IMR-90 (cell line): ENCODE results near the gene PRDM2. TPM values are rescaled to one million over a fixed set of nuclear protein-coding genes. Genes with fewer than 3 reads are reported as not detected.

ENCODE experiments used
- ATAC-seq: fragments of 200-7000 bp; cut with Tn5 transposase; 2 replicates; pipeline ENCODE4 v1.9.1; 2020; ENCODE audit warnings: low read depth, mild to moderate bottlenecking, moderate library complexity
- BruUV-seq: library from RNA; stranded (reverse); fragments of 400-500 nt; replicated peaks from 2 replicates; lab custom pipeline; 2021; lab: Mats Ljungman, UMichigan
- CTCF ChIA-PET: fragments of 300-600 bp; formaldehyde crosslinking; extraction: SDS; loops from one replicate; lab custom pipeline; 2021; ENCODE audit warnings: antibody characterized with exemption; lab: Yijun Ruan, JAX
- POLR2A ChIA-PET: fragments of 300-600 bp; sonication (Branson Sonifier 250); formaldehyde crosslinking; loops from one replicate; lab custom pipeline; 2022; ENCODE audit warnings: antibody characterized with exemption; ENCODE audit not compliant: unreplicated experiment; lab: Charles Lee
- DNase-seq: peaks from one replicate; pipeline ENCODE4 v3.0.0; 2013
- H2AFZ ChIP-seq: replicated peaks from 2 replicates; pipeline ENCODE3; 2013; ENCODE audit warnings: low read length, mild to moderate bottlenecking; ENCODE audit not compliant: poor library complexity
- H2AK5ac ChIP-seq: 2 replicates; pipeline ENCODE4 v1.6.1; 2013; ENCODE audit warnings: low read depth, low read length, inconsistent platforms
- H2AK9ac ChIP-seq: replicated peaks from 2 replicates; pipeline ENCODE3; 2013; ENCODE audit warnings: mild to moderate bottlenecking, low read depth, low read length, moderate library complexity; ENCODE audit not compliant: poor library complexity
- H2BK120ac ChIP-seq: 2 replicates; pipeline ENCODE4 v1.6.1; 2013; ENCODE audit warnings: low read depth, low read length, inconsistent platforms
- H2BK15ac ChIP-seq: 3 replicates; pipeline ENCODE4 v1.6.1; 2013; ENCODE audit warnings: low read depth, low read length, inconsistent platforms
- H2BK20ac ChIP-seq: 2 replicates; pipeline ENCODE4 v1.6.1; 2013; ENCODE audit warnings: low read depth, mild to moderate bottlenecking, inconsistent platforms, low read length, moderate library complexity
- H2BK5ac ChIP-seq: 2 replicates; pipeline ENCODE4 v1.6.1; 2013; ENCODE audit warnings: mild to moderate bottlenecking, low read depth, low read length, inconsistent platforms; ENCODE audit not compliant: poor library complexity, severe bottlenecking
- H3K14ac ChIP-seq: replicated peaks from 2 replicates; pipeline ENCODE4 v1.6.1; 2013; ENCODE audit warnings: low read depth, low read length, inconsistent platforms
- H3K18ac ChIP-seq: 2 replicates; pipeline ENCODE4 v1.6.1; 2013; ENCODE audit warnings: low read depth, low read length, control low read depth
- H3K23ac ChIP-seq: 2 replicates; pipeline ENCODE4 v1.6.1; 2013; ENCODE audit warnings: low read depth, low read length, inconsistent platforms
- H3K27ac ChIP-seq: 2 replicates; pipeline ENCODE4 v1.5.1; 2013; ENCODE audit warnings: mild to moderate bottlenecking, control low read depth, low read length; ENCODE audit not compliant: insufficient read depth
- H3K27me3 ChIP-seq: 2 replicates; pipeline ENCODE4 v1.6.1; 2013; ENCODE audit warnings: low read length; ENCODE audit not compliant: control insufficient read depth, insufficient read depth
- H3K36me3 ChIP-seq: 2 replicates; pipeline ENCODE4 v1.6.1; 2013; ENCODE audit warnings: low read length, mixed read lengths; ENCODE audit not compliant: control insufficient read depth, insufficient read depth
- H3K4ac ChIP-seq: 2 replicates; pipeline ENCODE4 v1.6.1; 2013; ENCODE audit warnings: low read depth, low read length, inconsistent platforms
- H3K4me1 ChIP-seq: 2 replicates; pipeline ENCODE4 v1.6.1; 2013; ENCODE audit warnings: low read length, mixed read lengths; ENCODE audit not compliant: control insufficient read depth, insufficient read depth
- H3K4me2 ChIP-seq: 2 replicates; pipeline ENCODE4 v1.6.1; 2013; ENCODE audit warnings: low read depth, mild to moderate bottlenecking, control low read depth, low read length, moderate library complexity
- H3K4me3 ChIP-seq: 2 replicates; pipeline ENCODE4 v1.5.1; 2013; ENCODE audit warnings: low read depth, mild to moderate bottlenecking, control low read depth, low read length, moderate library complexity; ENCODE audit not compliant: insufficient read depth
- H3K56ac ChIP-seq: 2 replicates; pipeline ENCODE4 v1.6.1; 2013; ENCODE audit warnings: low read length, inconsistent platforms; ENCODE audit not compliant: insufficient read depth; ENCODE audit errors: extremely low read depth
- H3K79me1 ChIP-seq, 2 experiments: 2 replicates each; pipeline ENCODE4 v1.6.1; 2013; ENCODE audit warnings: low read length in 2 of 2, inconsistent platforms in 1 of 2, low read depth in 1 of 2
- H3K9ac ChIP-seq: 2 replicates; pipeline ENCODE4 v1.6.1; 2013; ENCODE audit warnings: low read depth, low read length, control low read depth
- H3K9me1 ChIP-seq: 2 replicates; pipeline ENCODE4 v1.6.1; 2013; ENCODE audit warnings: low read length, inconsistent platforms; ENCODE audit not compliant: insufficient read depth
- H3K9me3 ChIP-seq: 2 replicates; pipeline ENCODE4 v1.6.1; 2013; ENCODE audit warnings: low read length; ENCODE audit not compliant: control insufficient read depth, insufficient read depth
- H4K20me1 ChIP-seq: 2 replicates; pipeline ENCODE4 v1.6.1; 2013; ENCODE audit warnings: low read length, inconsistent platforms; ENCODE audit not compliant: insufficient read depth
- H4K5ac ChIP-seq: 2 replicates; pipeline ENCODE4 v1.6.1; 2013; ENCODE audit warnings: mild to moderate bottlenecking, low read depth, low read length, control low read depth
- H4K8ac ChIP-seq, 2 experiments: 2 replicates each; pipeline ENCODE4 v1.6.1; 2013; ENCODE audit warnings: low read depth in 2 of 2, low read length in 2 of 2, control low read depth in 1 of 2, inconsistent platforms in 1 of 2
- H4K91ac ChIP-seq: 2 replicates; pipeline ENCODE4 v1.6.1; 2013; ENCODE audit warnings: low read depth, low read length, inconsistent platforms; ENCODE audit not compliant: insufficient read depth
- CTCF ChIP-seq: conservative IDR thresholded peaks from 2 replicates; pipeline ENCODE4 v1.5.1; 2012; ENCODE audit warnings: mild to moderate bottlenecking, low read depth, low read length, improper control_type of control experiment
- MAZ ChIP-seq: IDR thresholded peaks from 2 replicates; pipeline ENCODE4 v1.6.1; 2012; ENCODE audit warnings: low read depth, mild to moderate bottlenecking, low read length, improper control_type of control experiment, moderate library complexity, borderline replicate concordance
- MXI1 ChIP-seq: IDR thresholded peaks from 2 replicates; pipeline ENCODE4 v1.6.1; 2012; ENCODE audit warnings: low read depth, mild to moderate bottlenecking, low read length, moderate library complexity, borderline replicate concordance
- NFE2L2 ChIP-seq: fragments of 150-350 bp; IDR thresholded peaks from 2 replicates; pipeline ENCODE4 v1.6.1; 2016; ENCODE audit warnings: low read depth, mild to moderate bottlenecking, low read length
- WGBS, 2 experiments: methylation state at CpG; one replicate each; pipeline versions ENCODE4 v1.1.5 to v1.1.7; 2013; ENCODE audit warnings: missing lambda C conversion rate in 2 of 2; ENCODE audit not compliant: insufficient read length in 1 of 2; ENCODE audit errors: extremely low coverage in 2 of 2; 5-methylcytosine and 5-hydroxymethylcytosine counted together
- dilution Hi-C: fragments of 300-500 bp; cut with HindIII; formaldehyde crosslinking; loops from one replicate; pipeline ENCODE4 v1.14.3; 2018; ENCODE audit warnings: low sequenced_read_pairs; ENCODE audit not compliant: unreplicated experiment
- in situ Hi-C: fragments of 300-500 bp; cut with MboI; formaldehyde crosslinking; loops from 3 replicates; pipeline ENCODE4 v1.14.3; 2019; ENCODE audit warnings: low sequenced_read_pairs, inconsistent platforms, mixed read lengths
- intact Hi-C: fragments of 100-400 bp; cut with micrococcal nuclease; formaldehyde crosslinking; loops from 2 replicates; pipeline ENCODE4 v1.10.0; 2022
- polyA plus RNA-seq, 3 experiments: library from polyadenylated mRNA; depleted of rRNA; stranded (reverse); fragments of >200 nt; gene quantifications; 2 replicates each; pipeline ENCODE4 v1.2.3, GENCODE V29; 2012; ENCODE audit warnings: low replicate concordance in 1 of 3
- total RNA-seq: library from RNA; depleted of rRNA; stranded (reverse); fragments of >200 nt; gene quantifications from 2 replicates; pipeline ENCODE4 v1.2.3, GENCODE V29; 2012

Gene PRDM2
- total and polyA plus RNA-seq, 2 of the 4 experiments (the other 2 are of a cell fraction): 3.4 to 8.9 TPM

DNA sequence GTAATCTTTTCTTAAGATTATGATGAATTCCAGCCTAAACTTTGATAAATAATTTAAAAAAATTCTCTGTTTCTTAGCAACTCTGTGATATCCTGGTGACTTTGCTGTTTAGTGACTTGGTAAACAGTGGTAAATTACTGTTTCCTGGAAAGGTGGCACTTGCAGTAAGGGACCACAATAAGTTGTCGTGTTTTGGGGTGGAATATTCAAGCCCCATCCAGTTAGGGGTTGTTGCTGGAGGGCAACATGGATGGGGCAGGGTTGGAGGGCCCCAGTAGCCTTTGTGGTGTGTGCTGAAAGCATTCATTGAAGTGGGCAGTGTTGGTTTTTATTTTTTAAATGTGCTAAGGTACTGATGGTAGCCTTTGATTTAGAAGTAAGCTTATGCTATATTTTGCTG is 30.3 kb downstream of the PRDM2 start:
- H3K23ac ChIP-seq: no peak overlapping the region
- peaks cover 7% of the 10 kb centered on the region; the same call in 1 of the 2 replicates for H3K9me1 ChIP-seq
- intact Hi-C loops (no loop called here), in situ Hi-C loops (no loop called here), dilution Hi-C loops (no loop called here)
- no peaks in the 10 kb centered on the region for H4K20me1 ChIP-seq
- no peak overlapping the region for H2BK5ac ChIP-seq
- peaks cover 7% of the 10 kb centered on the region; the same call in 1 of the 2 replicates for H3K4me1 ChIP-seq
- no peak overlapping the region for H4K91ac ChIP-seq
- 50% methylated on average over 1 of the region's 1 CpG; no CpG with 5 or more reads in 1 of the 2 experiments for WGBS, 2 experiments
- H2BK20ac ChIP-seq: no peak overlapping the region
- no peak overlapping the region for H4K8ac ChIP-seq
- H3K36me3 ChIP-seq: peaks cover 3% of the 10 kb centered on the region; the same call in 1 of the 2 replicates
- no peak overlapping the region for H3K4ac ChIP-seq
- H2AFZ ChIP-seq: no peak overlapping the region
- peaks cover 3 to 8% of the 10 kb centered on the region in 2 experiments; a peak in 1 of 4 replicates for H3K79me1 ChIP-seq
- no peak for ATAC-seq
- no peak overlapping the region for H3K27ac ChIP-seq
- no peak overlapping the region for H3K4me3 ChIP-seq
- POLR2A ChIA-PET: interaction anchor here (0.6 to 0.7 kb wide), 3 partner anchors 22 to 1633 kb away, joined by 4 to 9 read pairs (median 6); no protein-coding TSS in a partner anchor
- H3K4me2 ChIP-seq: no peak overlapping the region
- H3K14ac ChIP-seq: no peak overlapping the region
- H2AK9ac ChIP-seq: no peak overlapping the region
- TF ChIP-seq MAZ (no peak), NFE2L2 (no peak), MXI1 (no peak), CTCF (no peak)
- H3K18ac ChIP-seq: no peak overlapping the region
- no peaks in the 10 kb centered on the region for H3K9me3 ChIP-seq
- H3K27me3 ChIP-seq: no peaks in the 10 kb centered on the region
- no peak for DNase-seq
- BruUV-seq: no TSS peak
- H2BK15ac ChIP-seq: no peak overlapping the region
- no peak overlapping the region for H3K9ac ChIP-seq
- no peak overlapping the region for H2AK5ac ChIP-seq
- no peak overlapping the region for H3K56ac ChIP-seq
- no peak overlapping the region for H4K5ac ChIP-seq
- CTCF ChIA-PET: interaction anchor here (0.6 kb wide), 1 partner anchor 1369 kb away, joined by 3 read pairs; no protein-coding TSS in a partner anchor
- H2BK120ac ChIP-seq: no peak overlapping the region
